NT2/D1 (cell line): Measurements from ENCODE around the gene C2orf42.

Source experiments
- SUZ12 ChIP-seq: IDR thresholded peaks from 2 replicates; pipeline ENCODE4 v1.6.1; 2011; ENCODE audit not compliant: insufficient read length, insufficient read depth; ENCODE audit errors: extremely low read depth
- YY1 ChIP-seq: IDR thresholded peaks from 2 replicates; pipeline ENCODE4 v1.6.1; 2011; ENCODE audit not compliant: insufficient read length, insufficient read depth

GRCh38 chr2:70240599-70240998, 49.8 kb upstream of the C2orf42 start:
- TF ChIP-seq YY1 (no peak), SUZ12 (no peak)
